SH-SY5Y (cell line): ENCODE results near the gene FBXO41.

ENCODE experiments used
- GATA2 ChIP-seq: IDR thresholded peaks from 2 replicates; pipeline ENCODE4 v1.6.1; 2011; ENCODE audit warnings: mild to moderate bottlenecking, low read depth, low read length
- GATA3 ChIP-seq: IDR thresholded peaks from 2 replicates; pipeline ENCODE4 v1.6.1; 2011; ENCODE audit warnings: low read depth, mild to moderate bottlenecking, low read length, moderate library complexity

The FBXO41 gene

DNA sequence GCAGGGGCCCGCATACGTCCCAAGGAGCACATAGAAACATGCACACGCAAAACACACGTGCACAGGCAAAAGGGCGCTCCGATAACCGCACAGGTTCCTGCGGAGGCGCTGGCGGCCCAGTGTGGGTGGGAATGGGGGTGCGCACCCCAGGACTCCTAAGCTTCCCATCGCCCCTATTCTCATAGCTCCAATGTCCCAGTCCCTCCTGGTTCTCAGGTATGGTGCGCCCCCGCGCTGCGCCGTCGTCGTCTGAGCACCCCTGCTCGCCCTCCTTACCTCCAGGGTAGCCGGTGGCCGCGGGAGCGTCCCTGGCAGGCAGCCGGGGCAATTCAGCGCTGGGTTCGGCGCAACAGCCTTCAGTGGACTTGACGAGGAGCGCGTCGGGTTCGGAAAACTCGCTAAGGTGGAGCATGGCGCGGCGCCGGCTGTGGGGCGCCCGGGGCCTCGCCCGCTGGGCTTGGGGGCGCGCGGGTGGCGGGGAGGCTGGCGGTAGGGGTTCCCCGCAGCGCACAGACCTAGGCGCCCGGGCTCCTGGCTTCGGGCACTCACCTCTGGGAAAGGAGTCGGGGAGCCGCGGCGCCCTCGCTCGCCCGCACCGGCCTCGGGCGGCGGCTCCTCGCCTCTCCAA lies 8.7 kb upstream of the FBXO41 start:
- no peak for TF ChIP-seq GATA2
- TF ChIP-seq GATA3, result no peak

DNA sequence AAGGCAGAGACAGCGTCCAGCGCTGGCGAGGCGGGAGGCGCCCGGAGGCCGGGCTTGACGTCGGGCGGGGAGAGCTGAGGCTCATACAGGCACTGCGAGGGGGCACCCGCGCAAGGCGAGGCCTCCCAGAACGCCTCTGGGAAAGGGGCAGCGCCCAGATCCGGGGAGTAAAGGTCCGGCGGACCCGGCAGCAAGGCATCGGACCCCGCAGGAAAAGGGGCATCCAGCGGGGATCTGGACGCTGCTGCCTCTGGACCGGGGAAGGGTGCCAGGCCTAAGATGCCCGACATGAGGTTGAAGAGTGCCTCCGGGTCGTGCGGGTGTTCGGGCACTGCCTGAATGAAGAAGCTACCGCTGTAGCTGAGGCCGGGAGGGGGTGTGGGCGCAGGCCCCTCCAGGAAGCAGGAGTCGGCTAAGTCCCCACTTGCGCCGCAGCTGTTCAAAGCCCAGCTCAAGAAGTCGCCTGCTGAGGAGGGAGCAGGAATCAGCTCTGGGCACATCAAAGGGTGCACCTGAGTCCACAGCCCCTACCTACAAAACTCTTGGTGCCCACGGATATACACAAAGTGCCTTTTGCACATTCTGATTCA lies 8.1 kb upstream of the FBXO41 start:
- TF ChIP-seq GATA2 (no peak), GATA3 (no peak)

DNA sequence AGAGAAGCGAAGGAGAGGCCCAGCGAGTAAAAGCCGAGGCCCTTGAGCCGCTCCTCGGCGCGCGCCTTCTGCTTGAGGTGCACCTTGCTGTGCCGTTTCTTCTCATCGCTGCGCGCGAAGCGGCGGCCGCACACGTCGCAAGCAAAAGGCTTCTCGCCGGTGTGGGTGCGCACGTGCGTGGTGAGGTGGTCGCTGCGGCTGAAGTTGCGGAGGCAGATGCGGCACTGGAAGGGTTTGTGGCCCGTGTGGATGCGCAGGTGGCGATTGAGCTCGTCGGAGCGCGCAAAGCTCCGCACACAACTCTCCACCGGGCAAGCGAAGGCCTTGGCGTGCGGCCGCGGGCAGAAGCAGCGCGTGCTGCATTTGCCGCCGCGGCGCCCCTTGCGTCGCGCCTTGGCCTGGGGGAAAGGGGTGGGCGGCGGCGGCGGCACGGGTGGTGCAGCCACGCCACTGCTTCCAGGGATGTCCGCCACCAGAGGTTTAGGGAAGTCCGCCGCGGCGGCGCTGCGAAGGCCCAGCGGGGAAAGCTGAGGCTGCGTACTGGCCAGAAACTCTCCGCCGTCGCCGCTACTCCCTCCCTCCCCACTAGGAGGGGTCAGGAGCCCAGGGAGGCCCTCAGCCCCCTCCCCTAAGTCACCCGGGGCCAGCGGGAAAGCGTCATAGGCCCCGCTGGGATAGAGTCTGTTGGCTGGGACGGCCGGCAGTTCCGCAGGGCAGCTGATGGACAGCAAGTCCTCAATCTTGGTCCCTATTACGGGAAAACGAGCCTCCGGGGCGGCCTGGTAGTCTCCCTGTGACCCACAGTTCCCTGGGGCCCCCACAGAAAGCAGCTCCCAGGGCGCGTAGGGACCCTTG lies 7.4 kb upstream of the FBXO41 start:
- TF ChIP-seq GATA2 (no peak), GATA3 (no peak)

DNA sequence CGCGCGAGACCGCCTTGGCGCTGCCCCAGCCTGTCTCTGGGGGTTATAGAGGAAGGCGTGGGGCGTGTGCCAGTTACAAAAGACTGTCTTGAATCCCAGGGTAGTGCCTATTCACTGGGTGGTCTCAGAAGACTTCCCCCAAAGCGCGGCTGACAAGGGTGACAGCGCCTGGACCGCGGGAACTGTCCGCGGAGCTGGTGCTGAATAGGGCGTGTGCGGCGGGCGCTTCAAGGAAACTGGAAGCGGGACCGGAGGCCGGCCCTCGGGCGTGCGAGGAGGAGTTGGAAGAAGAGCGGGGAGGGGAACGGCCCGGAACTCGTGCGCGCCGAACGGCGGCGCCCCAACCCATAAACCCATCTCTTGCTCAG lies 6.8 kb upstream of the FBXO41 start:
- TF ChIP-seq GATA2 (no peak), GATA3 (no peak)

DNA sequence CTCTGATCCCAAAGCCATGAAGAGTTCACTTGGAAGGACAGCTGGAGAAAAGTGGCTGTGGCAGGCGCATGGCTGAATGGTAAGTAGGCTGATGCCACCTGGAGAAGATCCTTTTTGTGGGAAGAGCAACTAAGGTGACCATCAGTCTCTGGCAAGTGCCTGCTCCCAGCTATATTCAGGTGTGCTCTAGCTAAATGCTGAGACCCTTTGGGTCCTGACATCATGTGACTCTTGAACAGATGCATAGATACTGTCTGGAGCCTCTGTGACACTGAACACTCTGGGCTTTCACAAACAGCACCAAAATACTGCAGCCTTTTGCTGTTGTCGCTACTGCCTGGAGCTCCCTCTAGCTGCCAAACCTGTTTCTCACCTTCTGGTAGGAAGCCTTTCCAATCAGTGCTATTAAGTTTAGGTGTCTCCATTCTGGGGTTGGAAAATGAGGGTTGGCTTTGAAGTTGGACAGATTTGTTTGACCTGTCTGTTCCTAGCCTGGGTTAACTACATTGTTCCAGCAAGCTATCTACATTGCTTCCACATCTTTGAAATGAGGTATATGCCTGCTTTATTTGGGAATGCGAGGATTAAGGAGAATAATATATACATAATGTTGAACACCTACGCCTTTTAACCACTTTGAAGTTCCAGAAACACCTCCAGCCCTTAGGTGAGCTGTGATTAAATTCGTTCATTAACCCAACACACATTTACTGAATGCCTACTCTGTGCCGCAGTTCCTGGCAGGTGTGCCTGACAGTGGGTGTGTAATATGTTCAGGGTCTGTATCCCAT lies 6.0 kb upstream of the FBXO41 start:
- TF ChIP-seq GATA3 (no peak), GATA2 (no peak)

DNA sequence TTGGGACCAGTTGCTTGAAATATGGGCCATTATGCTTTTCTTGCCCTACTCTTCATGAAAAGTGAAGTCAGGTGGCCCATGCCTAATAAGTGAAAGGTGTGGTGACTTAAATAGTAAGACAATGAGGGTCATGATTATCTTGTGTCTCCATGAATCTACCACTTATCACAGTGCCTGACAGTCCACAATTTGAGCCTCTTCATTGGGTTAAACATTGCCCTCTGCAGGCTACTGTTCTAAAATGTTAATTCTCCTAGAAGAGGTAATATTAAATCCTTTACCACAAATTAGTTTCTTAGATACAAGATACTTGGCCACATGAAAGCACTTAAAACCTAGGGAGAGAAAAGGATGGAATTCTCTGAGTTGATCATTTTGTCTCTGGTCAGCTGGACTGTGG lies 5.0 kb upstream of the FBXO41 start:
- TF ChIP-seq GATA3 (no peak), GATA2 (no peak)

DNA sequence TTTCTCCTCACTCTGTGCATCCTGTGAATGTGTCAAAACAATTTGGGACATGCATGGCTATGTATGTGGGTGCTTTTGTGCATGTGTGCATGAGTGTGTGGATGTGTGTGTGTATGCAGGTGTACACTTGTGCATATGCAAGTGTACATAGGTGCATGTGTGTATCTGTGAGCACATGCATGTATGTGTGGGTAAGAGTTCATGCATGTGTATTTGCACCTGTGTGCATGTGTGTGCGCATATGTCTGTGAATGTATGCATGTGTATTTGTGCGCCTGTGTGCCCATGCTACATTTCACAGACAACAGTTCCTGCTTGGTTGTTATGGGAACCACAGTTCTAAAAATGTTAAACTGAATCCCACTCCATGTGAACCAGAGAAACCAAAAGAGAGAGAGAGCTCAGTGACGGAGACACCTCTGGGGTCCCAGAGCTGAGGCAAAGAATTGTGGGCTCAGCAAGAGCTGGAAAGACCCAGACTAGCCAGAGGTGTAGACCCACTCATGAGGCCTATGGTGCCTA lies 1.9 kb upstream of the FBXO41 start:
- TF ChIP-seq GATA2 (no peak), GATA3 (no peak)

DNA sequence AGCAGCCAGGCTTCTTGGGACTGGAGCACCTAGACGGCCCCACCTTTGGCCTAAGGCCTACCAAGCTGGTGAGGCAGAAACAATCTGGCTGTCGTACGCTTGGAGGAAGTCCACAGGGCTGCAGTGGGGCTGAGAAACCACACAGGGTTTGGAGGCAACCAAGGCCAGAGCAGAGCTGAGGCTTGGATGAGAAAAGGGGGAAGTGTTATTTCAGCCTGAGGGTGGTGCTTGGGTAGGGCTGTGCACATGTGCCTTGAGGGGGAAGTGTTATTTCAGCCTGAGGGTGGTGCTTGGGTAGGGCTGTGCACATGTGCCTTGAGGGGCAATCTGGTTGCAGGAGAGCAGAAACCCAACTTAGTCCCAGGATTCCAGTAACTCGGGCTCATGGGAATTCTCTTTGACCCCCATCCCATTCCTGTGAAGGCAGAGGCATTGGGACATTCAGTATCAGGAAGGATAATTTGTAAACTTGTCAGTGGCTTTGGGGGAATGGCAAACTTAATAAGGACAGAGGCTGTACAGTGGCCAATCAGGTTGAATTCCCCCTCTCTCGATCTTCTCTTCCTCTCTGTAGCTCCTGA lies 971 bp upstream of the FBXO41 start:
- TF ChIP-seq GATA3 (no peak), GATA2 (no peak)

DNA sequence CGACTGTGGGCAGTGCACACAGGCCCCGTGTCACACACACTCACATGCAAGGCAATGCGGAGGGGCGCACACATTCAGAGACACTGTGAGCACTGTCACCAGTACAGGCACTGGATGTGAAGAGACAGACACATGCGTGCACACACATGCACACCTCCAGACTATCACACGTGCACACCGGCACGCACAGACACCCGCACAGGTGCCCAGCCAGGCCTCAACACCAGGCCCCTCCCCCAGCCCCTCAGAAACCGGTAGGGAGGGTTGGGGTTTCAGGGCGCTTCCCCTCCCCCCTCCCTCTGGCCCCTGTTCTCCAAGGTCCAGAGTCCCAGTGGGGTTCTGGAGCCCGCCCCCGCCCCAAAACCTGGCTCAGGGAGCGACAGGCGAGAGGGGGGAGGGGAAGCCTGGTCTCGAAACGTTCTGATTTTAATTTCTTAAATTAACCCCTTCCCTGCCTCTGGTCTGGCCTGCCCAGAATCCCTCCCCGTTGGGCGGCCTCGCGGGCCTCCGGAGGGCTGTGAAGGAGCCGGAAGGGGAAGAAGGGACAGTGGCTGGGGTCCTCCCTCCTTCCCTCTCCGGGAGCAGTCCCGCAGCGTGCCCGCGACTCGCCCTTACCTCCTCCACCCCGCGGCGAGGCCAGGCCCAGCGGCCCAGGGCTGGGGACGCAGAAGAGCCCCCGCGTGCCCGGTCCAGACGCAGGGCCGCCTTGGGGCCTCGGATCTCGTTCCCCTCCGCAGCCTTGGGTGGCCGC lies 558 bp downstream of the FBXO41 start:
- no peak for TF ChIP-seq GATA2
- TF ChIP-seq GATA3, result no peak

DNA sequence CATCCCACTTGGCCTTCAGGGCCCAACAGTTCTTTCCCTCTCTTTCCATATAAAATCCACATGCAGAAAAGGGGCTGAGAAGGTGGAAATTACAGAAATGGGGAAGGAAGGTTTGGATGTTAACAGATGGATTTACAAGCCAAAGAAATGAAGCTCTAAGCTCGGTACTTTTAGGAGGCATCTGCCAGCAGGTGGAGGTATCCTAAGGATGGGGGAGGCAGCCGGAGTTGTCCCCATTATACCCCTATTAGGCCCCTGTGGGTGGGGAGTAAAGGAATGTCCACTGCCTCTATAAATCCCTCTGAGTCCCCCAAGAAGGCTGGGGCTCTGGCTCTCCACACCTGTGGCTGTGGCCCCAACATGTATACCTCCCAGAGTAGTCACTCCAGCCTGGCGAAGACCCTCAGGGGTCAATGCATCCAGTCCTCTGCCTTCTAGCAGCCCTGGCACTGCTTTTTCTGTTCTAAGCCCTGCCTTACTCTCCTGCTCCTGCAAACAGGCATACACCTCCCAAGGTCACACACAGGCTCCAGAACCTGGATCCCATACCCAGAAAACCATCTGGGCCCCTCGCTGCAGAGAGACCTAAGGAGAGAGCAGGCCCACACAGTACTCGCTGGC lies 1.2 kb downstream of the FBXO41 start:
- TF ChIP-seq GATA3, result no peak
- TF ChIP-seq GATA2, result no peak

DNA sequence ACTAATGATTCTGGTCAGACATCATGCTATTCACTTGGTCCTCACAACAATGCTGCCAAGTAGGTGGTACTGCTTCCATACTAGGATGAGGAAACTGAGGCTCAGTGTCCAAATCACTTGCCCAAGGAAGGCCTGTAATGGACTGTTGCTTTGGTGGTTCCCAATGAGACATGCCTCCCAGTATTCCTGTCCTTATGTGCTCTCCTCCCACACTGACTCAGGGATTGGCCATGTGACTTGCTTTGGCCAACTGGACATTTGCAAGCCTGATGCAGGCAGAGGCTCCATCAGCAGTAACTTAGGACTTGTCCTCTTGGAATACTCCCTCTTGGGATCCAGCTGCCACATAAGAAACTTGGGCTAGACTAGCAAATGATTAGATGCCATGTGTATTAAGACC lies 3.0 kb downstream of the FBXO41 start:
- TF ChIP-seq GATA2 (no peak), GATA3 (no peak)

DNA sequence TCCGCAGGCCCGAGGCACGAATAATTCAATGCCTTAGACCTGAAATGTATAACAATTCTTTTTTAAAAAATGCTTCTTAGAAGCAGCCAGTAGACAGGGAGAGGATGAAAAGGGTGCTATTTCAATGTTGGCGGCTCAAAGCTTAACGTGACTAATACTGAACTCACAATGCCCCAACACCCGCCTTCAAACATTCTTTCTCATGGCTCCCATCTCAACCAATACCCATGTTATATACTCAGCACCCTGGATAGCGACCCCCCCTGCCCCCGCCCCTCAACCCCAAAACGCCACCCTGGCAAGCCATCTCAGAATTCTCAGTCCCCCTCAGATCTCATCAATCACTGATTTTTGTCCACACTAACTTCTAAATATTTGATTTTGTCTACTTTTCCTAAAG lies 4.4 kb downstream of the FBXO41 start:
- no peak for TF ChIP-seq GATA2
- no peak for TF ChIP-seq GATA3

DNA sequence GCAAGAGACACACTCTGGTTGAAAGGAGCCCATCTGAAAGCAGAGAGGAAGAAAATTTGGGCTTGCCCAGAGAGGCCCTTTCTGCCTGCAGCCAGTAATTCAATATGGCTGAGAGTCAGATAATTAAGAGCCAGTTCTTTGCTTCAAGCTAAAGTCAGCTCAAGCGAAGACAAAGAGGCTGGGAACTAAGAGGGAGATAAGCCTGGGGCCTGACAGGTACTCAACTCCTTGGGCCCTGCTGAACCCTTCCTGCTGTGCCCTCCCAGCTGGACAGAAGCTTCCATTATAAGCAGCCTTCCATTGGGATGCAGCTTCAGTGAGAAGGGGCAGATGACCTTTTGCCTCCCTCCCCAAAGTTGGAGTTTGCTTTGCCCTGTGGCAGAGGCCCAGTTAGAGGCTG lies 12.0 kb downstream of the FBXO41 start:
- TF ChIP-seq GATA3 (no peak), GATA2 (no peak)
